ENCODE results near the gene KCNG2.

KCNG2 gene

GRCh38 chr18:79882522-79883241 is 84.9 kb downstream of the KCNG2 start:
- Histone ChIP-seq H3K4me3 (ENCODE audit: low read length in 2 of 2) (peak overlapping the region in 1 of 2 donors; percentile 34), H2AFZ (ENCODE audit: low read length) (no peak overlapping the region), H4K8ac (ENCODE audit: low read depth, low read length) (peak overlapping the region; percentile 43), H3K14ac (ENCODE audit: low read length) (peak overlapping the region; percentile 71), H4K91ac (ENCODE audit: low read depth, low read length, poor library complexity) (no peak overlapping the region), H3K18ac (ENCODE audit: low read length) (no peak overlapping the region), H3K27ac (replicated peaks; ENCODE audit: low read length) (no peak overlapping the region), H3K4me2 (ENCODE audit: insufficient read depth, low read length, poor library complexity, severe bottlenecking) (no peak overlapping the region), H3K27me3 (ENCODE audit: control insufficient read depth in 3 of 3, insufficient read depth in 3 of 3, low read depth in 1 of 3, low read length in 3 of 3) (peaks cover 0 to 2% (median 0%) of the 10 kb centered on the region in 3 experiments), H3K4ac (ENCODE audit: low read length) (no peak overlapping the region), H2BK5ac (ENCODE audit: low read length) (no peak overlapping the region), H2BK12ac (ENCODE audit: low read length) (no peak overlapping the region), H3K79me1 (ENCODE audit: low read depth, low read length) (no peaks in the 10 kb centered on the region), H3K4me1 (ENCODE audit: control insufficient read depth in 2 of 2, insufficient read depth in 1 of 2, low read depth in 1 of 2, low read length in 2 of 2) (no peaks in the 10 kb centered on the region), H3K9me3 (replicated peaks in 1 of 2; ENCODE audit: control insufficient read depth in 2 of 2, insufficient read depth in 1 of 2, low read depth in 1 of 2, low read length in 2 of 2) (peaks cover 0 to 10% of the 10 kb centered on the region in 2 donors), H2BK120ac (ENCODE audit: low read depth, low read length) (no peak overlapping the region), H2BK15ac (ENCODE audit: low read length) (no peak overlapping the region), H3K9ac (ENCODE audit: low read depth, low read length, poor library complexity) (no peak overlapping the region), H3K23ac (ENCODE audit: low read depth, low read length, poor library complexity) (peak overlapping the region; percentile 80), H3K36me3 (replicated peaks in 1 of 2; ENCODE audit: control insufficient read depth in 2 of 2, insufficient read depth in 2 of 2, low read length in 2 of 2) (no peaks in the 10 kb centered on the region), H2AK5ac (ENCODE audit: low read depth, low read length) (no peak overlapping the region)
- no CpG with 5 or more reads among the region's 68 CpGs for whole genome bisulfite sequencing, 2 donors (ENCODE audit: extremely low coverage in 2 of 2, insufficient read length in 2 of 2, insufficient replicate concordance in 1 of 2)
- no peak for DNase-seq (ENCODE audit: low spot score)

GRCh38 chr18:79883461-79884293 is 85.9 kb downstream of the KCNG2 start:
- Histone ChIP-seq H2BK120ac (ENCODE audit: low read depth, low read length) (no peak overlapping the region), H2AFZ (ENCODE audit: low read length) (no peak overlapping the region), H3K4me1 (ENCODE audit: control insufficient read depth in 2 of 2, insufficient read depth in 1 of 2, low read depth in 1 of 2, low read length in 2 of 2) (no peaks in the 10 kb centered on the region), H3K9me3 (replicated peaks in 1 of 2; ENCODE audit: control insufficient read depth in 2 of 2, insufficient read depth in 1 of 2, low read depth in 1 of 2, low read length in 2 of 2) (peaks cover 0 to 15% of the 10 kb centered on the region in 2 donors), H3K27ac (replicated peaks; ENCODE audit: low read length) (no peak overlapping the region), H3K36me3 (replicated peaks in 1 of 2; ENCODE audit: control insufficient read depth in 2 of 2, insufficient read depth in 2 of 2, low read length in 2 of 2) (no peaks in the 10 kb centered on the region), H3K4me3 (ENCODE audit: low read length in 2 of 2) (peak overlapping the region in 1 of 2 donors; percentile 50), H3K4ac (ENCODE audit: low read length) (no peak overlapping the region), H3K18ac (ENCODE audit: low read length) (peak overlapping the region; percentile 59), H3K27me3 (ENCODE audit: control insufficient read depth in 3 of 3, insufficient read depth in 3 of 3, low read depth in 1 of 3, low read length in 3 of 3) (no peaks in the 10 kb centered on the region), H3K9ac (ENCODE audit: low read depth, low read length, poor library complexity) (no peak overlapping the region), H2AK5ac (ENCODE audit: low read depth, low read length) (peak overlapping the region; percentile 18), H2BK5ac (ENCODE audit: low read length) (peak overlapping the region; percentile 13), H3K14ac (ENCODE audit: low read length) (no peak overlapping the region), H3K79me1 (ENCODE audit: low read depth, low read length) (no peaks in the 10 kb centered on the region), H2BK12ac (ENCODE audit: low read length) (no peak overlapping the region), H4K91ac (ENCODE audit: low read depth, low read length, poor library complexity) (no peak overlapping the region), H2BK15ac (ENCODE audit: low read length) (no peak overlapping the region), H3K4me2 (ENCODE audit: insufficient read depth, low read length, poor library complexity, severe bottlenecking) (no peak overlapping the region), H3K23ac (ENCODE audit: low read depth, low read length, poor library complexity) (no peak overlapping the region), H4K8ac (ENCODE audit: low read depth, low read length) (no peak overlapping the region)
- WGBS, 2 donors (ENCODE audit: extremely low coverage in 2 of 2, insufficient read length in 2 of 2, insufficient replicate concordance in 1 of 2), result no CpG with 5 or more reads among the region's 31 CpGs
- no peak for DNase-seq (ENCODE audit: low spot score)

GRCh38 chr18:79884294-79884962 is 86.7 kb downstream of the KCNG2 start:
- no peak overlapping the region for H3K4me2 ChIP-seq (ENCODE audit: insufficient read depth, low read length, poor library complexity, severe bottlenecking)
- H3K27me3 ChIP-seq (ENCODE audit: control insufficient read depth in 3 of 3, insufficient read depth in 3 of 3, low read depth in 1 of 3, low read length in 3 of 3), result no peaks in the 10 kb centered on the region
- H3K4me1 ChIP-seq (ENCODE audit: control insufficient read depth in 2 of 2, insufficient read depth in 1 of 2, low read depth in 1 of 2, low read length in 2 of 2), result no peaks in the 10 kb centered on the region
- H3K9ac ChIP-seq (ENCODE audit: low read depth, low read length, poor library complexity), result no peak overlapping the region
- no peak overlapping the region for H2BK15ac ChIP-seq (ENCODE audit: low read length)
- H4K91ac ChIP-seq (ENCODE audit: low read depth, low read length, poor library complexity), result no peak overlapping the region
- no peak overlapping the region for H3K27ac ChIP-seq (replicated peaks; ENCODE audit: low read length)
- H2BK120ac ChIP-seq (ENCODE audit: low read depth, low read length), result no peak overlapping the region
- peak overlapping the region; percentile 13 for H2BK5ac ChIP-seq (ENCODE audit: low read length)
- DNase-seq (ENCODE audit: low spot score), result no peak
- H3K79me1 ChIP-seq (ENCODE audit: low read depth, low read length), result no peaks in the 10 kb centered on the region
- no peak overlapping the region for H3K18ac ChIP-seq (ENCODE audit: low read length)
- no peak overlapping the region for H3K14ac ChIP-seq (ENCODE audit: low read length)
- no peak overlapping the region for H2BK12ac ChIP-seq (ENCODE audit: low read length)
- no peak overlapping the region for H3K23ac ChIP-seq (ENCODE audit: low read depth, low read length, poor library complexity)
- H3K36me3 ChIP-seq (replicated peaks in 1 of 2; ENCODE audit: control insufficient read depth in 2 of 2, insufficient read depth in 2 of 2, low read length in 2 of 2), result no peaks in the 10 kb centered on the region
- H2AFZ ChIP-seq (ENCODE audit: low read length), result no peak overlapping the region
- no peak overlapping the region for H3K4ac ChIP-seq (ENCODE audit: low read length)
- H3K9me3 ChIP-seq (replicated peaks in 1 of 2; ENCODE audit: control insufficient read depth in 2 of 2, insufficient read depth in 1 of 2, low read depth in 1 of 2, low read length in 2 of 2), result peaks cover 0 to 15% of the 10 kb centered on the region in 2 donors
- no peak overlapping the region for H2AK5ac ChIP-seq (ENCODE audit: low read depth, low read length)
- no peak overlapping the region for H3K4me3 ChIP-seq (ENCODE audit: low read length in 2 of 2)
- WGBS, 2 donors (ENCODE audit: extremely low coverage in 2 of 2, insufficient read length in 2 of 2, insufficient replicate concordance in 1 of 2), result no CpG with 5 or more reads among the region's 29 CpGs
- H4K8ac ChIP-seq (ENCODE audit: low read depth, low read length), result no peak overlapping the region

Measured in neuronal stem cell (in vitro differentiated cells).